ENCODE results near the gene GRWD1.
A peak's percentile ranks its signal among the peaks of the same experiment; 100 is the strongest.

The GRWD1 gene

GRCh38 chr19:48445606-48446481, at the start of gene GRWD1:
Gene GRWD1, plus strand, starts transcription at chr19:48445983. Its CDS starts 23 bp downstream, at chr19:48446006.
- DNase-seq: peak; percentile 92 to 95

GRCh38 chr19:48396016-48396823, 49.6 kb upstream of the GRWD1 start:
- DNase-seq: no peak

- no peak for DNase-seq
These were observed 49.0 kb upstream of the GRWD1 start for GRCh38 chr19:48396824-48397176.

GRCh38 chr19:48397263-48398101, 48.3 kb upstream of the GRWD1 start:
- DNase-seq: no peak

- DNase-seq: no peak
These were observed 47.7 kb upstream of the GRWD1 start for GRCh38 chr19:48398102-48398374.

- DNase-seq: peak; percentile 82 to 87
These were observed 47.2 kb upstream of the GRWD1 start for GRCh38 chr19:48398375-48399235.

- no peak for DNase-seq
These were observed 45.6 kb upstream of the GRWD1 start for GRCh38 chr19:48400018-48400742.

- DNase-seq: no peak
These were observed 44.5 kb upstream of the GRWD1 start for GRCh38 chr19:48401287-48401686.

GRCh38 chr19:48403606-48404005, 42.2 kb upstream of the GRWD1 start:
- peak in 1 of 2 donors; percentile 44 for DNase-seq

- no peak for DNase-seq
These were observed 40.6 kb upstream of the GRWD1 start for GRCh38 chr19:48405010-48405659.

GRCh38 chr19:48405850-48406249, 39.9 kb upstream of the GRWD1 start:
- no peak for DNase-seq

GRCh38 chr19:48413879-48414587, 31.8 kb upstream of the GRWD1 start:
- no peak for DNase-seq

- DNase-seq: peak; percentile 66 to 79
These were observed 30.4 kb upstream of the GRWD1 start for GRCh38 chr19:48415395-48415794.

GRCh38 chr19:48415806-48416221, 30.0 kb upstream of the GRWD1 start:
- DNase-seq: no peak

- no peak for DNase-seq
These were observed 28.4 kb upstream of the GRWD1 start for GRCh38 chr19:48417421-48417820.

GRCh38 chr19:48418317-48419064, 27.3 kb upstream of the GRWD1 start:
- no peak for DNase-seq

- peak; percentile 74 to 75 for DNase-seq
These were observed 26.4 kb upstream of the GRWD1 start for GRCh38 chr19:48419158-48419920.

GRCh38 chr19:48421548-48421947, 24.2 kb upstream of the GRWD1 start:
- DNase-seq: no peak

All from stimulated activated CD4-positive, alpha-beta T cell treated with anti-CD3 and anti-CD28 coated beads, Interleukin-2, amount 100 ng/mL, for 24 hours (primary cell).